ENCODE data around the gene FBXL17.

DNA sequence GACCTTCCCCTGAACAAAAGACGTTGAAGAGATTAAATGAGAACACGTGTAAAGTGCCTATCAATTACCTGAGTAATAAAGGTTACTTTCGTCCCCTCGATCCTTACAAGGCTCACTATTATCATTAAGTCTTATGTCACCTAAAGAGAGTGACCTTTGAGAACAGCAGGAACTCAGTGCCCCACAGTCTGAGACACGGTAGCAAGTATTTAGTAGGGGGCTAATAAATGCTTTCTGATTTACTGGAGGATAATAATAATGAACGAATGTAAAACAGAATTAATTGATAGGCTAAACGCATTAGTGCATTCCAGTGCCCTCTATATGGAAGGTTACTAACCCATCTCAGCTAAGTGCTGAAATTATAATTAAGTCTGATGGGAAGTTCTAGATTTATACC lies 199.9 kb downstream of the FBXL17 start:
- TF ChIP-seq, protein P1, sequence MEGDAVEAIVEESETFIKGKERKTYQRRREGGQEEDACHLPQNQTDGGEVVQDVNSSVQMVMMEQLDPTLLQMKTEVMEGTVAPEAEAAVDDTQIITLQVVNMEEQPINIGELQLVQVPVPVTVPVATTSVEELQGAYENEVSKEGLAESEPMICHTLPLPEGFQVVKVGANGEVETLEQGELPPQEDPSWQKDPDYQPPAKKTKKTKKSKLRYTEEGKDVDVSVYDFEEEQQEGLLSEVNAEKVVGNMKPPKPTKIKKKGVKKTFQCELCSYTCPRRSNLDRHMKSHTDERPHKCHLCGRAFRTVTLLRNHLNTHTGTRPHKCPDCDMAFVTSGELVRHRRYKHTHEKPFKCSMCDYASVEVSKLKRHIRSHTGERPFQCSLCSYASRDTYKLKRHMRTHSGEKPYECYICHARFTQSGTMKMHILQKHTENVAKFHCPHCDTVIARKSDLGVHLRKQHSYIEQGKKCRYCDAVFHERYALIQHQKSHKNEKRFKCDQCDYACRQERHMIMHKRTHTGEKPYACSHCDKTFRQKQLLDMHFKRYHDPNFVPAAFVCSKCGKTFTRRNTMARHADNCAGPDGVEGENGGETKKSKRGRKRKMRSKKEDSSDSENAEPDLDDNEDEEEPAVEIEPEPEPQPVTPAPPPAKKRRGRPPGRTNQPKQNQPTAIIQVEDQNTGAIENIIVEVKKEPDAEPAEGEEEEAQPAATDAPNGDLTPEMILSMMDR (conservative IDR thresholded peaks at IDR 0.05; ENCODE audit: low read depth, low read length): no peak
- TF ChIP-seq EZH2 (IDR thresholded peaks at IDR 0.05; ENCODE audit: low read length, unreplicated experiment) (no peak), EZH2phosphoT487 (IDR thresholded peaks at IDR 0.05; ENCODE audit: borderline replicate concordance, low read length) (no peak)
